Esophagus (tissue), 2 donors: ENCODE data around the gene ACSM5. TPM values are rescaled to one million over a fixed set of nuclear protein-coding genes. Genes with fewer than 3 reads are reported as not detected.

Source experiments
- H3K27ac ChIP-seq, 2 donors: one replicate each; pipeline ENCODE4 v1.5.1; 2013; ENCODE audit warnings: low read depth in 2 of 2, mild to moderate bottlenecking in 2 of 2, inconsistent platforms in 1 of 2, low read length in 1 of 2, moderate library complexity in 1 of 2
- H3K27me3 ChIP-seq, 2 donors: one replicate each; pipeline ENCODE4 v1.6.1; 2013; ENCODE audit warnings: low read length in 2 of 2, control low read depth in 1 of 2, mild to moderate bottlenecking in 1 of 2; ENCODE audit not compliant: insufficient read depth in 2 of 2, control insufficient read depth in 1 of 2
- H3K36me3 ChIP-seq, 2 donors: one replicate each; pipeline ENCODE4 v1.6.1; 2013; ENCODE audit warnings: low read length in 1 of 2; ENCODE audit not compliant: control insufficient read depth in 2 of 2, insufficient read depth in 2 of 2
- H3K4me1 ChIP-seq, 2 donors: one replicate each; pipeline ENCODE4 v1.6.1; 2013; ENCODE audit warnings: low read length in 1 of 2; ENCODE audit not compliant: control insufficient read depth in 2 of 2, insufficient read depth in 2 of 2
- H3K4me3 ChIP-seq, 2 donors: one replicate each; pipeline ENCODE4 v1.5.1; 2013; ENCODE audit warnings: low read length in 2 of 2, mild to moderate bottlenecking in 2 of 2, low read depth in 1 of 2, moderate library complexity in 1 of 2
- H3K9me3 ChIP-seq, 2 donors: one replicate each; pipeline ENCODE4 v1.6.1; 2013; ENCODE audit warnings: mild to moderate bottlenecking in 2 of 2, low read depth in 1 of 2, low read length in 1 of 2, moderate library complexity in 1 of 2; ENCODE audit not compliant: control insufficient read depth in 2 of 2, insufficient read depth in 1 of 2
- WGBS, 2 donors: extraction: QIAGEN DNeasy Blood & Tissue Kit; methylation state at CpG; one replicate each; pipeline ENCODE4 v1.1.7; 2013; 5-methylcytosine and 5-hydroxymethylcytosine counted together
- polyA plus RNA-seq, 2 donors: library from polyadenylated mRNA; stranded (reverse); fragments of 200-250 nt; gene quantifications; one replicate each; pipeline ENCODE4 v1.2.3, GENCODE V29; 2013
- donor health status: healthy with polysubstance abuse.
- donor health status: Bipolar disorder and iron deficiency.

Gene ACSM5
- under 1 TPM; 0.26 to 0.58 TPM for polyA plus RNA-seq

- H3K27ac ChIP-seq, result no peak within 1 kb of the TSS
- no peak within 1 kb of the TSS for H3K4me3 ChIP-seq
- peaks cover 0 to 2% of the 10 kb centered on the region in 2 donors for H3K9me3 ChIP-seq
- no peaks in the 10 kb centered on the region for H3K36me3 ChIP-seq
- H3K27me3 ChIP-seq, result no peaks in the 10 kb centered on the region
- 70 to 81% methylated on average over 6 of the region's 6 CpGs for WGBS, 2 donors
- no peaks in the 10 kb centered on the region for H3K4me1 ChIP-seq
These were observed at the start of gene ACSM5 for GRCh38 chr16:20409398-20410120. TSS of gene ACSM5 (plus strand) at chr16:20409534. CDS start at chr16:20411485, 1,951 bp downstream.

- H3K27me3 ChIP-seq, result no peaks in the 10 kb centered on the region
- H3K4me1 ChIP-seq, result no peaks in the 10 kb centered on the region
- H3K4me3 ChIP-seq, result no peak overlapping the region
- 56 to 59% methylated on average over 2 of the region's 2 CpGs for WGBS, 2 donors
- no peaks in the 10 kb centered on the region for H3K36me3 ChIP-seq
- no peaks in the 10 kb centered on the region for H3K9me3 ChIP-seq
- H3K27ac ChIP-seq, result no peak overlapping the region
These were observed 49.3 kb upstream of the ACSM5 start for GRCh38 chr16:20359997-20360396.

- no peak overlapping the region for H3K27ac ChIP-seq
- no peaks in the 10 kb centered on the region for H3K9me3 ChIP-seq
- H3K4me1 ChIP-seq, result no peaks in the 10 kb centered on the region
- WGBS, 2 donors, result 29 to 42% methylated on average over 2 of the region's 2 CpGs
- H3K4me3 ChIP-seq, result no peak overlapping the region
- no peaks in the 10 kb centered on the region for H3K27me3 ChIP-seq
- no peaks in the 10 kb centered on the region for H3K36me3 ChIP-seq
These were observed 46.1 kb upstream of the ACSM5 start for GRCh38 chr16:20363191-20363590.

- Histone ChIP-seq H3K4me3 (no peak overlapping the region), H3K9me3 (no peaks in the 10 kb centered on the region), H3K36me3 (no peaks in the 10 kb centered on the region), H3K27me3 (no peaks in the 10 kb centered on the region), H3K4me1 (no peaks in the 10 kb centered on the region), H3K27ac (no peak overlapping the region)
- WGBS, 2 donors, result 68 to 72% methylated on average over 3 of the region's 3 CpGs
These were observed 45.3 kb upstream of the ACSM5 start for GRCh38 chr16:20364051-20364450.

- H3K27me3 ChIP-seq, result no peaks in the 10 kb centered on the region
- WGBS, 2 donors, result 73 to 80% methylated on average over 9 of the region's 9 CpGs
- H3K27ac ChIP-seq, result no peak overlapping the region
- H3K4me3 ChIP-seq, result no peak overlapping the region
- no peaks in the 10 kb centered on the region for H3K9me3 ChIP-seq
- no peaks in the 10 kb centered on the region for H3K4me1 ChIP-seq
- H3K36me3 ChIP-seq, result no peaks in the 10 kb centered on the region
These were observed 39.8 kb upstream of the ACSM5 start for GRCh38 chr16:20369452-20370054.

- 75 to 83% methylated on average over 5 of the region's 5 CpGs for WGBS, 2 donors
These were observed 36.6 kb upstream of the ACSM5 start for GRCh38 chr16:20372701-20373100.

GRCh38 chr16:20377181-20377580 is 32.2 kb upstream of the ACSM5 start:
- no peaks in the 10 kb centered on the region for H3K27me3 ChIP-seq
- H3K36me3 ChIP-seq, result no peaks in the 10 kb centered on the region
- H3K9me3 ChIP-seq, result no peaks in the 10 kb centered on the region
- no peak overlapping the region for H3K27ac ChIP-seq
- no peak overlapping the region for H3K4me3 ChIP-seq
- 53 to 63% methylated on average over 5 of the region's 5 CpGs for WGBS, 2 donors
- no peaks in the 10 kb centered on the region for H3K4me1 ChIP-seq

More at GRCh38 chr16:20372701-20373100, 36.6 kb upstream of the ACSM5 start:
- no peaks in the 10 kb centered on the region for H3K27me3 ChIP-seq
- no peaks in the 10 kb centered on the region for H3K36me3 ChIP-seq
- no peaks in the 10 kb centered on the region for H3K4me1 ChIP-seq
- no peaks in the 10 kb centered on the region for H3K9me3 ChIP-seq
- H3K4me3 ChIP-seq, result no peak overlapping the region
- H3K27ac ChIP-seq, result no peak overlapping the region

GRCh38 chr16:20380782-20381181 is 28.6 kb upstream of the ACSM5 start:
- 44 to 57% methylated on average over 3 of the region's 3 CpGs for WGBS, 2 donors
- no peaks in the 10 kb centered on the region for H3K9me3 ChIP-seq
- no peak overlapping the region for H3K4me3 ChIP-seq
- H3K36me3 ChIP-seq, result no peaks in the 10 kb centered on the region
- no peak overlapping the region for H3K27ac ChIP-seq
- H3K4me1 ChIP-seq, result no peaks in the 10 kb centered on the region
- H3K27me3 ChIP-seq, result no peaks in the 10 kb centered on the region

GRCh38 chr16:20382202-20382948 is 27.0 kb upstream of the ACSM5 start:
- H3K27ac ChIP-seq, result no peak overlapping the region
- H3K4me3 ChIP-seq, result no peak overlapping the region
- no peaks in the 10 kb centered on the region for H3K4me1 ChIP-seq
- H3K27me3 ChIP-seq, result no peaks in the 10 kb centered on the region
- 85 to 89% methylated on average over 7 of the region's 7 CpGs for WGBS, 2 donors
- no peaks in the 10 kb centered on the region for H3K36me3 ChIP-seq
- H3K9me3 ChIP-seq, result no peaks in the 10 kb centered on the region
